D721Med (cell line): ENCODE measurements around the gene IL9.

Source experiments
- DNase-seq: peaks from one replicate; pipeline ENCODE4 v3.0.0; 2011; ENCODE audit warnings: low spot score; ENCODE audit not compliant: insufficient read length
- FAIRE-seq: peaks from 2 replicates; lab custom pipeline; 2011; peaks lifted over from hg19 to GRCh38; lab: Jason Lieb, UNC
- CTCF ChIP-seq: IDR thresholded peaks from 2 replicates; pipeline ENCODE4 v1.5.1; 2012; ENCODE audit warnings: mild to moderate bottlenecking, control low read depth; ENCODE audit not compliant: insufficient read depth; ENCODE audit errors: missing control alignments

IL9 gene

GRCh38 chr5:135843571-135844337 is 51.9 kb downstream of the IL9 start:
- TF ChIP-seq CTCF = no peak
- no peak for FAIRE-seq
- no peak for DNase-seq

DNA sequence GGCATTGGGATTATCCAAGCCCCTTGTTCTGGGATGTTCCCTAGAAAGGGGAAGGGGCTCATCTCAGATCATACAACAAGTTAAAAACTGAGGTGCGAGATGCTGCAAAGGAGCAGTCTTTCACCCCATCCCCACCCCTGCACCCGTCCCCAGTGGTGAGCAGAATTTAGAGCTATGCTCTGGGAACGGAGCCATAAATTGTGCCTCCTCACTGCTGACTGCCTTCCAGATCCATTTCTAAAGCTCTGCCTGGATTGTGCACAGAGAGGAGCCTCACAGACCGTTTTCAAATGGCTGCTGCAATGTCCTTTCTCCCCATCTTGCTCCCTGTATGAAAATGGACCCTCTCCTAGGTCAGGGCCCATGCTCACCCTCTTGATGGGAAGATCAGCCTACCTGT is 52.9 kb downstream of the IL9 start:
- TF ChIP-seq CTCF = no peak
- DNase-seq (no peak), FAIRE-seq (no peak)
